ENCODE results near the gene PRSS35. TPM values are rescaled to one million over a fixed set of nuclear protein-coding genes. Genes with fewer than 3 reads are reported as not detected.
"Not testable (repeated sequence)": the region's sequence is repeated elsewhere in the genome, so short reads cannot be mapped to it uniquely, and the experiment has no call there.

Gene PRSS35
- total RNA-seq, 1 donor from 2014 or later: 12.4 TPM

DNA sequence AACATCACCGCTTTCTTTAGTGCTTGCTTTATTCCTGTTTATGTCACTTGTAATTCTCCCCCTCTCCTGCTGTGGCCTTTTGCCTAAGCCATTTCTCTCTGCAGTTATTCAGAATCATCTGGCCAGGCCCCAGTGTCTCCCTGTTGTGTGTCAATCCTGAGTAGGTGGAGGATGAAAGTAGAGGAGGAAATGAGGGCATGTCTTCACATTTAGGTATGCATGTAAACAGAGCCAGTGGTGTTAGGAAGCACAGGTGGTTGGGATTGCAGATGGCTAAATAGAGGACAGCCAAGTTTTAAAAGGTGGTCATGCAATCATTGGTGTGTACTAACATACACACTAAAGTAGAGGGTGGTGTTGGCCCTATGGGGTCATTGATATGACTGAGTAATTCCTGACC lies 5.2 kb downstream of the PRSS35 start:
- DNase-seq: no peak

DNA sequence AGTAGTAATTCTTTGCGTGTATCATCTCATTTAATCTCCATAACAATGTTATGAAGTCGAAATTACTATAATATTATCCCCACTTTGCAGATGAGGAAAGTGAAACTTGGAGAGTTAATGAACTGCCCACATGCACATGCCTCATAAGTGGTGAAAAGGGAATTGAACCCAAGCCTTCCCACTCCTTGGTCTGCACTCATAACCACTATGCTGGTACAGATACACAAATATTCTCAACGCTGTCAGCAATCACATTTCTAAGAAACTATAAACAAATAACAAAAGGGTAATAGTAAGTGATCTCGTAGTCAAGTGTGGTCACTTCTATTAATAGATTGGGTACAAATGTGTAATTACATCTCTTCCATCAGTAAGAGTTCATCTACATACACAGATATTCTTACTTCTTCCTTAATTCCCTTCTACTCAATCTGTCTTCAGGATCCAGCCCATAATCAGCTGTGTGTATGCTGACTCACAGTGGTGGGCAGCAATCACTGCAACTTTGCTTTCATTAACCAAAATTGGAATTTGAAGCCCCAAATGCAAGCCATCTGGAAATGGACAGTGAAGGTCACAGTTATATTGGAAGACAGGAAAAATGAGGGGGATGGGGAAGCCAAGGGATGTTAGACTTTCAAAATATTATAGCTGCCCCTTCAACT lies 6.6 kb downstream of the PRSS35 start:
- no peak for DNase-seq

DNA sequence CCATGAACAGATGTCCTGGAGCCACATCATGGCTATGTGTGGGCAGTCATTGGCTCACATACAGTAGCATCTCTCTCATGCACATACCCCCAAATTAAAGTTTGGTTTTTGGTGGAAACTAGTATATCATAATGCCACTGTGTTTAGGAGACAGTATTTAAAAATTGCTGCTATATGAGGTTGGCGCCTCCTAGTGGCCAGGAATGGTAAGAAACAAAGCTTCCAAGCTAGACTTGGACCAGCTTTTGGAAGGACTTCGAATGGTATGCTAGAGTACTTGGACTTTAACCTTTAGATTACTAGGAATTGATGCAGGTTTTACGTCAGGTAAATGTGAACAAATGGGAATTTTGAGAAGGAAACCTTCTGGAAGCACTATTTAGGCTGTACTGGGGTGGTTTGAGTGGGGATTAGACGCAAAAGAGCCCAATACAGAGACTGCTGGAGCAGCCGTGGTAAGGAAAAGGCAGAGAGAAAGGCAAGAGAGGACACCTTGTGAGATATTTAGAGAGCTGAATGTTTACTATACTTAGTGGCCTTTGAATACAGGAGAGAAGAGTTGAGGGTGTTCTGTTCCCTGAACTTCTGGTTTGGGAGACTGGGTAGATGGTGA lies 23.8 kb downstream of the PRSS35 start:
- DNase-seq: peak; percentile 47

DNA sequence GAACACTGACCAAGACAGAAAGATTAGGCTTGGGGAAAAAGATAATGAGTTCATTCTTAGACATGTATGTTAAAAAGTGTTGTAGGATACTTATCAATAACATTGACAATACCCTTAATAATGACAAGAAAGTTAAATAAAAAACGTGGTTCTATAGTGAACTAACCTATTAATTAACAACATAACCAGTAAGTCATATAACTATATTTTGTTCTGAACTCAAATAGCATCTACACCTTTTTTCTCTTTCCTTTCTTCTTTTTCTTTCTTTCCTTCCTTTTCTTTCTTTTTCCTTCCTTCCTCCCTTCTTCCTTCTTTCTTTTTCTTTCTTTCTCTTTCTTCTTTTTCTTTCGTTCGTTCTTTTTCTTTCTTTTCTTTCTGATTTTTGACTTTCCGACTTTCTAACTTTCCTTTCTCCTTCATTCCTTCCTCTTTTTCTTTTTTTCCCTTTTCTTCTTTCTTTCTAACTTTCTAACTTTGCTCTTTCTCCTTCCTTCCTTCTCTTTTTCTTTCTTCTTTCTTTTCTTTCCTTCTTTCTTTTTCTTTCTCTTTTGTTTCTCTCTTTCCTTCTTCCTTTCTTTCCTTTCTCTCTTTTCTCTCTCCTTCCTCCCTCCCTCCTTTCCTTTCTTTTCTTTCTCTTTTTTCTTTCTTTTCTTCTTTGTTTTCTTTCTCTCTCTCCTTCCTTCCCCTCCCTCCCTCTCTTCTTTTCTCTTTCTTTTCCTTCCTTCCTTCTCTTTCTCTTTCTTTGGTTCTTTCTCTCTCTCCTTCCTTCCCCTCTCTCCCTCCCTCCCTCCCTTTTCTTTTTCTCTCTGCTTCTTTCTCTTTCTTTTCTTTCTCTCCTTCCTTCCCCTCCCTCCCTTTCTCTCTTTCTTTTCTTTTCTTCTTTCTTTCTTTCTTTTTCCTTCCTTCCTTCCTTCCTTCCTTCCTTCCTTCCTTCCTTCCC lies 24.6 kb downstream of the PRSS35 start:
- no peak for DNase-seq

DNA sequence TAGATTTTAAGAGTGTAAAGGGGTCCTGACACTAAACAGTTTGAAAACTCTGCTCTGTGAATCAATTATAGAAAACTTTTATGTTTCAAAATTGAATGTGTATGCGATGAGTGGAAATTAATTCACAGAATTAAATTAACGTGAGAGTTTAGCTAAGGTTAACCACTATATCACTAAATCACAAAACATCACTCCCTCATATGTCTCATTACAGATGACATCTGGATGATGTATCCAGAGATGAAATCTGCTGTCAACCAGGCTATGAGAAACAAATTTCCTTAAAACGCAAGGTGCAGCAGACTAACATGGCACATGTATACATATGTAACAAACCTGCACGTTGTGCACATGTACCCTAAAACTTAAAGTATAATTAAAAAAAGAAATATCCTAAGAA lies 27.3 kb downstream of the PRSS35 start:
- no peak for DNase-seq

DNA sequence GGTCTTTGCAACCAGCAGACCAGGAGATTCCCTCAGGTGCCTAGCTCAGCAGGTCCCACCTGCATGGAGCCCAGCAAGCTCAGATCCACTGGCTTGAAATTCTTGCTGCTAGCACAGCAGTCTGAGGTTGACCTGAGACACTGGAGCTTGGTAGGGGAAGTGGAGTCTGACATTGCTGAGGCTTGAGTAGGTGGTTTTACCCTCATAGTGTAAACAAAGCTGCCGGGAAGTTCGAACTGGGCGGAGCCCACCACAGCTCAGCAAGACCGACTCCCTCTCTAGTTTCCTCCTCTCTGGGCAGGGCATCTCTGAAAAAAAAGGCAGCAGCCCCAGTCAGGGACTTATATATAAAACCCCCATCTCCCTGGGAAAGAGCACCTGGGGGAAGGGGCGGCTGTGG lies 34.3 kb downstream of the PRSS35 start:
- no peak for DNase-seq

DNA sequence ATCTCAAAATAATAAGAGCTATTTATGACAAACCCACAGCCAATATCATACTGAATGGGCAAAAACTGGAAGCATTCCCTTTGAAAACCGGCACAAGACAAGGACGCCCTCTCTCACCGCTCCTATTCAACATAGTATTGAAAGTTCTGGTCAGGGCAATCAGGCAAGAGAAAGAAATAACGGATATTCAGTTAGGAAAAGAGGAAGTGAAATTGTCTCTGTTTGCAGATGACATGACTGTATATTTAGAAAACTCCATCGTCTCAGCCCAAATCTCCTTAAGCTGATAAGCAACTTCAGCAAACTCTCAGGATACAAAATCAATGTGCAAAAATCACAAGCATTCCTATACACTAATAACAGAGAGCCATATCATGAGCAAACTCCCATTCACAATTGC lies 38.1 kb downstream of the PRSS35 start:
- not testable (repeated sequence) for DNase-seq

DNA sequence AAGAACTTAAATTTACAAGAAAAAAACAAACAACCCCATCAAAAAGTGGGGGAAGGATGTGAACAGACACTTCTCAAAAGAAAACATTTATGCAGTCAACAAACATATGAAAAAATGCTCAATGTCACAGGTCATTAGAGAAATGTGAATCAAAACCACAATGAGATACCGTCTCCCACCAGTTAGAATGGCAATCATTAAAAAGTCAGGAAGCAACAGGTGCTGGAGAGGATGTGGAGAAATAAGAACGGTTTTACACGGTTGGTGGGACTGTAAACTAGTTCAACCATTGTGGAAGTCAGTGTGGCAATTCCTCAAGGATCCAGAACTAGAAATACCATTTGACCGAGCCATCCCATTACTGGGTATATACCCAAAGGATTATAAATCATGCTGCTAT lies 39.4 kb downstream of the PRSS35 start:
- DNase-seq: not testable (repeated sequence)

DNA sequence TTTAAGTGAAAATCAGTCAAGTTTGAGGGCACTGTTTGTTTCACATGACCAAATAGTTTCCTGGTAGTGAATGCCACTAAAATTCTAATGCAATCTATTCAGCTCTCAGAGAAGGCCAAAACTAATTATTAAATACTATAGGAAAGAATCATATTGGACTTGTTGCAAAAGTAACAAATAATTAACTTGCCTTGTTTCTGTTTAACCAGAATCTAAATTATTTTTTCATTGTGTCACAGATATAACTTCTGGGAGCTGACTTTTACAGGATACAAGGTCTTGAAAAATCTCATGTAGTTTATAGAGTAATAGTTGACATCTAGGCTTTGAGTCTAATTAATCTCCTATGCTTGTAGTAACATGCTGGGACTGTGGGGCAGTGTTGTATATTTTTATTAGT lies 44.5 kb downstream of the PRSS35 start:
- no peak for DNase-seq

DNA sequence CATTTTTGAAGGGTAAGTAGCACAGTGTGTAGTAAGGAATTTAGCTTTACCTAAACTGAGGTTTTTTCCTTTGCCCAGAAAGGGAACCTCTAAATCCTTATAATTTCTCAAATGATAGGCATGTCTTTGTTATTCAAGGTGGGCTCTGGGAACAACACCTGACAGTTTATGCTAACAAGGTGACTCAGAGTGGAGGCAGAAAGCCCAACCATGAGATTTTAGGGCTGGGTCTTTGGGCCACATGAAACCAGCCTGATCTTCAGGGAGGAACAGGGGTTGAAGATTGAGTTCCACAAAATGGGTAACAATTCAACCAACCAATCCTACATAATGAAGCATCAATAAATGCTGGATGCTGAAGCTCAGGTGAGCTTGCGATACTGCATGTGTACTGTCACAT lies 46.6 kb downstream of the PRSS35 start:
- no peak for DNase-seq

DNA sequence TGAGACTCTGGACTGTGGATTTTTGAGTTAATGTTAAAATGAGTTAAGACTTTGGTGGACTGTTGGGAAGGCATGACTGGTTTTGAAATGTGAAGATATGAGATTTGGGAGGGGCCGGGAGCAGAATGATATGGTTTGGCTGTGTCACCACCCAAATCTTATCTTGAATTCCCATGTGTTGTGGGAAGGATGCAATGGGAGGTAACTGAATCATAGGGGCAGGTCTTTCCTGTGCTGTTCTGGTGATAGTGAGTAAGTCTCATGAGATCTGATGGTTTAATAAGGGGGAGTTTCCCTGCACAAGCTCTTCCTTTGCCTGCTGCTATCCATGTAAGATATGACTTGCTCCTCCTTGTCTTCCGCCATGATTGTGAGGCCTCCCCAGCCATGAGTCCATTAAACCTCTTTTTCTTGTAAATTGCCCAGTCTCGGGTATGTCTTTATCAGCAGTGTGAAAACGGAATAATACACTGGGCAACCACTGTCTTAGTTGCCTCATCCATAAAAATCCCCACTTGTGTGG lies 59.4 kb downstream of the PRSS35 start:
- not testable (repeated sequence) for DNase-seq

DNA sequence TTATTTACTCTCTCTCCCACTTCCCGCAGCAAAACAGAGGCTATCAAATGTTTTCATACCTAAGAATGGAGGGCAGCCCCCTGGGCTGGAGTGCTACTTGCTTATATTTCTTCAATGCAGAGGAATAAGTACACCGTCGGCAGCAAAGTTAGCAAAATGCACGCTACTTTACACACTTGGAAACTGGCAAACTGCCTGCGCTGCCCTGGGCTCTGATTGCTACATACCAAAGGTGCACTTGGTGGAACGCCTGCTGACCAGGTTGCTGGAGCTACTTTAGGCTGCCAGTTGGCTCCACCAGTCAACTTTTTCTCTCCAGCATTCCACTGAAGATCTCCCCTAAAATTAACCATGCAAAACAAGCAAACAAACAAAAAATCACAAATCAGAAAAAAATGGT lies 62.4 kb downstream of the PRSS35 start:
- DNase-seq: no peak

Other genes with a start within 250 kb of the PRSS35 start
- gene ME1, start 81.5 kb upstream of the PRSS35 start, total RNA-seq: 4.0 TPM
- 2.9 TPM for gene SNAP91, start 196.6 kb downstream of the PRSS35 start, total RNA-seq